ENCODE measurements around the gene SLC47A2. TPM values are rescaled to one million over a fixed set of nuclear protein-coding genes. Genes with fewer than 3 reads are reported as not detected.

SLC47A2 gene
- total and polyA plus RNA-seq, 2 of the 13 experiments (the other 11 are each of a cell fraction or from before 2014, with no cell fraction given): 0.04 TPM; not detected in 1

DNA sequence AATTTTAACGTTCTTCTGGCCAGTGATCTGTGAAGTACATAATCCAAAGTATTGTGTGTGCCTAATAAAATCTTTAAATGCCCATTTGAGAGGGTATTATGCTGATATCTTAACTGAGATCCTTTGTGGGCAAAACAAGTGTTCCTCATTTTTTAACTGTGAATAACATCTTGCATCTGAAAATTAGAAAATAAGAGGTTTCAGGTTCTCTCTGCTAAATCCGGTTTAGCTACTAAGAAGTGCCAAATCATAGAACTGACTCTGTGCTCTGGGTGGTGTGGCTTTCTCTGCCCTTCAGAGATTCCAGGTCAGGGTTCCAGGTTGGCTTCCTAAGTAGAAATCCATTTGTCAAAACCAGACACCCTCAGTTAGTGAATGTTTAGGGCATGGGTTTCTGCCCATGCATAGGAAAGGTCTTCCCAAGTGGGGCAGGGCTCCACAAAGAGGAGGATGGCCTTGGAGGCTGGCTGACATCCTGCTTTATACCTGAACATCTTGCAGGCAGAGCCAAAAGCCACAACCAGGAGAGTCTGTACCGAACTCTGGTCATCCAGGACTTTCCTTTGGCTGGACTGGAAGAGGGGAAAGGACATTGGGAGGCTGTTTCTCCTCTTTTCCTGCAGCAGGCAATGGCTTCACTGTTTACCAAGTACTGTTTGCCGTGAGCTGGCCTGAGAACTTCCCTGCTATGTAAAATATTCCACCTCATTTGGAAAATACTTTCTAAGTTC, 59.4 kb downstream of the SLC47A2 start (continued):
- TF ChIP-seq, protein P1, sequence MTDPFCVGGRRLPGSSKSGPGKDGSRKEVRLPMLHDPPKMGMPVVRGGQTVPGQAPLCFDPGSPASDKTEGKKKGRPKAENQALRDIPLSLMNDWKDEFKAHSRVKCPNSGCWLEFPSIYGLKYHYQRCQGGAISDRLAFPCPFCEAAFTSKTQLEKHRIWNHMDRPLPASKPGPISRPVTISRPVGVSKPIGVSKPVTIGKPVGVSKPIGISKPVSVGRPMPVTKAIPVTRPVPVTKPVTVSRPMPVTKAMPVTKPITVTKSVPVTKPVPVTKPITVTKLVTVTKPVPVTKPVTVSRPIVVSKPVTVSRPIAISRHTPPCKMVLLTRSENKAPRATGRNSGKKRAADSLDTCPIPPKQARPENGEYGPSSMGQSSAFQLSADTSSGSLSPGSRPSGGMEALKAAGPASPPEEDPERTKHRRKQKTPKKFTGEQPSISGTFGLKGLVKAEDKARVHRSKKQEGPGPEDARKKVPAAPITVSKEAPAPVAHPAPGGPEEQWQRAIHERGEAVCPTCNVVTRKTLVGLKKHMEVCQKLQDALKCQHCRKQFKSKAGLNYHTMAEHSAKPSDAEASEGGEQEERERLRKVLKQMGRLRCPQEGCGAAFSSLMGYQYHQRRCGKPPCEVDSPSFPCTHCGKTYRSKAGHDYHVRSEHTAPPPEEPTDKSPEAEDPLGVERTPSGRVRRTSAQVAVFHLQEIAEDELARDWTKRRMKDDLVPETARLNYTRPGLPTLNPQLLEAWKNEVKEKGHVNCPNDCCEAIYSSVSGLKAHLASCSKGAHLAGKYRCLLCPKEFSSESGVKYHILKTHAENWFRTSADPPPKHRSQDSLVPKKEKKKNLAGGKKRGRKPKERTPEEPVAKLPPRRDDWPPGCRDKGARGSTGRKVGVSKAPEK (CRISPR knock-in tag; IDR thresholded peaks at IDR 0.05; ENCODE audit: borderline replicate concordance): no peak
- no peak for TF ChIP-seq ZNF720 (CRISPR knock-in tag; IDR thresholded peaks at IDR 0.05)
- no peak for TF ChIP-seq HNRNPLL (IDR thresholded peaks at IDR 0.05; ENCODE audit: low read depth, low read length, poor library complexity, severe bottlenecking)
- no peak for TF ChIP-seq ZFAT (CRISPR knock-in tag; conservative IDR thresholded peaks at IDR 0.05)
- no peak for TF ChIP-seq MBD4 (IDR thresholded peaks at IDR 0.05; ENCODE audit: borderline replicate concordance, low read length)
- no peak for TF ChIP-seq SALL2 (CRISPR knock-in tag; IDR thresholded peaks at IDR 0.05)
- TF ChIP-seq TBL1XR1 (IDR thresholded peaks at IDR 0.05; ENCODE audit: borderline replicate concordance, low read length, partially characterized antibody): no peak
- TF ChIP-seq, protein P2, sequence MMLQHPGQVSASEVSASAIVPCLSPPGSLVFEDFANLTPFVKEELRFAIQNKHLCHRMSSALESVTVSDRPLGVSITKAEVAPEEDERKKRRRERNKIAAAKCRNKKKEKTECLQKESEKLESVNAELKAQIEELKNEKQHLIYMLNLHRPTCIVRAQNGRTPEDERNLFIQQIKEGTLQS (CRISPR knock-in tag; IDR thresholded peaks at IDR 0.05): no peak
- no peak for TF ChIP-seq SP2 (CRISPR knock-in tag; IDR thresholded peaks at IDR 0.05)
- TF ChIP-seq HOXA3 (CRISPR knock-in tag; IDR thresholded peaks at IDR 0.05): 0 out of 2 replicates have a peak, but pooled peaks have one; percentile 15
- no peak for TF ChIP-seq ZNF850 (CRISPR knock-in tag; conservative IDR thresholded peaks at IDR 0.05)
- no peak for TF ChIP-seq ZNF232 (CRISPR knock-in tag; IDR thresholded peaks at IDR 0.05; ENCODE audit: borderline replicate concordance)
- TF ChIP-seq, protein P3, sequence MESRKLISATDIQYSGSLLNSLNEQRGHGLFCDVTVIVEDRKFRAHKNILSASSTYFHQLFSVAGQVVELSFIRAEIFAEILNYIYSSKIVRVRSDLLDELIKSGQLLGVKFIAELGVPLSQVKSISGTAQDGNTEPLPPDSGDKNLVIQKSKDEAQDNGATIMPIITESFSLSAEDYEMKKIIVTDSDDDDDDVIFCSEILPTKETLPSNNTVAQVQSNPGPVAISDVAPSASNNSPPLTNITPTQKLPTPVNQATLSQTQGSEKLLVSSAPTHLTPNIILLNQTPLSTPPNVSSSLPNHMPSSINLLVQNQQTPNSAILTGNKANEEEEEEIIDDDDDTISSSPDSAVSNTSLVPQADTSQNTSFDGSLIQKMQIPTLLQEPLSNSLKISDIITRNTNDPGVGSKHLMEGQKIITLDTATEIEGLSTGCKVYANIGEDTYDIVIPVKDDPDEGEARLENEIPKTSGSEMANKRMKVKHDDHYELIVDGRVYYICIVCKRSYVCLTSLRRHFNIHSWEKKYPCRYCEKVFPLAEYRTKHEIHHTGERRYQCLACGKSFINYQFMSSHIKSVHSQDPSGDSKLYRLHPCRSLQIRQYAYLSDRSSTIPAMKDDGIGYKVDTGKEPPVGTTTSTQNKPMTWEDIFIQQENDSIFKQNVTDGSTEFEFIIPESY (CRISPR knock-in tag; IDR thresholded peaks at IDR 0.05): no peak
- no peak for TF ChIP-seq CHCHD3 (CRISPR knock-in tag; IDR thresholded peaks at IDR 0.05)
- TF ChIP-seq BCL6 (CRISPR knock-in tag; IDR thresholded peaks at IDR 0.05): 0 out of 2 replicates have a peak, but pooled peaks have one; percentile 8
- TF ChIP-seq MAZ (IDR thresholded peaks at IDR 0.05; ENCODE audit: borderline replicate concordance, low read depth, low read length): no peak
- no peak for TF ChIP-seq MAZ (CRISPR knock-in tag; IDR thresholded peaks at IDR 0.05; ENCODE audit: low read depth)
- no peak for TF ChIP-seq ZFP82 (CRISPR knock-in tag; IDR thresholded peaks at IDR 0.05; ENCODE audit: borderline replicate concordance)
- TF ChIP-seq ZNF75D (CRISPR knock-in tag; IDR thresholded peaks at IDR 0.05; ENCODE audit: borderline replicate concordance): no peak
- no peak for TF ChIP-seq ZNF510 (CRISPR knock-in tag; IDR thresholded peaks at IDR 0.05; ENCODE audit: low read depth)
- TF ChIP-seq SAP130 (CRISPR knock-in tag; IDR thresholded peaks at IDR 0.05; ENCODE audit: low read depth): peak; percentile 44; the same call in 1 of the 2 replicates
- TF ChIP-seq ZNF282 (IDR thresholded peaks at IDR 0.05; ENCODE audit: partially characterized antibody): no peak
- TF ChIP-seq, protein P4, sequence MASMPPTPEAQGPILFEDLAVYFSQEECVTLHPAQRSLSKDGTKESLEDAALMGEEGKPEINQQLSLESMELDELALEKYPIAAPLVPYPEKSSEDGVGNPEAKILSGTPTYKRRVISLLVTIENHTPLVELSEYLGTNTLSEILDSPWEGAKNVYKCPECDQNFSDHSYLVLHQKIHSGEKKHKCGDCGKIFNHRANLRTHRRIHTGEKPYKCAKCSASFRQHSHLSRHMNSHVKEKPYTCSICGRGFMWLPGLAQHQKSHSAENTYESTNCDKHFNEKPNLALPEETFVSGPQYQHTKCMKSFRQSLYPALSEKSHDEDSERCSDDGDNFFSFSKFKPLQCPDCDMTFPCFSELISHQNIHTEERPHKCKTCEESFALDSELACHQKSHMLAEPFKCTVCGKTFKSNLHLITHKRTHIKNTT (CRISPR knock-in tag; IDR thresholded peaks at IDR 0.05): no peak
- TF ChIP-seq ZNF12 (CRISPR knock-in tag; IDR thresholded peaks at IDR 0.05): no peak
- TF ChIP-seq HHEX (CRISPR knock-in tag; IDR thresholded peaks at IDR 0.05): no peak
